ENCODE measurements around the gene DNM3.

DNA sequence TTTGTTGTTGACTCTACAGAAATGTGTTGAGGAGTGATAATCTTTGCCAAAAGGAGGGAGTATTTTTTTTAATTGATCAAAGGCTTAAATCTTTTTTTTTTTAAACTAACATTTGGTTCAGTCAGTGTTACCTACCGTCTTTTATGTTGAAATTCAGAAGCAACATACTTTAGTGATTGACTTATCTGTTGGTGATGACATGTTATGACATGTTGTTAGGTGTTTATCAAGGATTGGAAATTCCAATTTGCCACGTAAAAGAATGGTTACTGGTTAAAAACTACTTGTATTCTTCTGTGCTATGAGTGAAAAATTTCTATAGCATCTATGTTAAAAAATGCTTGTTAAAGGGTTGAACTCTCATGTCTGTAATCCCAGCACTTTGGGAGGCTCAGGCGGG lies 61.2 kb downstream of the DNM3 start:
- TF ChIP-seq, protein P1, sequence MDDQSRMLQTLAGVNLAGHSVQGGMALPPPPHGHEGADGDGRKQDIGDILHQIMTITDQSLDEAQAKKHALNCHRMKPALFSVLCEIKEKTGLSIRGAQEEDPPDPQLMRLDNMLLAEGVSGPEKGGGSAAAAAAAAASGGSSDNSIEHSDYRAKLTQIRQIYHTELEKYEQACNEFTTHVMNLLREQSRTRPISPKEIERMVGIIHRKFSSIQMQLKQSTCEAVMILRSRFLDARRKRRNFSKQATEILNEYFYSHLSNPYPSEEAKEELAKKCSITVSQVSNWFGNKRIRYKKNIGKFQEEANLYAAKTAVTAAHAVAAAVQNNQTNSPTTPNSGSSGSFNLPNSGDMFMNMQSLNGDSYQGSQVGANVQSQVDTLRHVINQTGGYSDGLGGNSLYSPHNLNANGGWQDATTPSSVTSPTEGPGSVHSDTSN (CRISPR knock-in tag; IDR thresholded peaks at IDR 0.05), result no peak
- TF ChIP-seq CTCF (tag by site-specific recombination; IDR thresholded peaks at IDR 0.05) (no peak), MZF1 (tag by site-specific recombination; IDR thresholded peaks at IDR 0.05; ENCODE audit: borderline replicate concordance) (no peak), RBAK (tag by site-specific recombination; IDR thresholded peaks at IDR 0.05) (no peak), YY1 (tag by site-specific recombination; IDR thresholded peaks at IDR 0.05) (no peak), TCF7L2 (IDR thresholded peaks at IDR 0.05; ENCODE audit: borderline replicate concordance, low read depth, low read length) (no peak)
- TF ChIP-seq, protein P2, sequence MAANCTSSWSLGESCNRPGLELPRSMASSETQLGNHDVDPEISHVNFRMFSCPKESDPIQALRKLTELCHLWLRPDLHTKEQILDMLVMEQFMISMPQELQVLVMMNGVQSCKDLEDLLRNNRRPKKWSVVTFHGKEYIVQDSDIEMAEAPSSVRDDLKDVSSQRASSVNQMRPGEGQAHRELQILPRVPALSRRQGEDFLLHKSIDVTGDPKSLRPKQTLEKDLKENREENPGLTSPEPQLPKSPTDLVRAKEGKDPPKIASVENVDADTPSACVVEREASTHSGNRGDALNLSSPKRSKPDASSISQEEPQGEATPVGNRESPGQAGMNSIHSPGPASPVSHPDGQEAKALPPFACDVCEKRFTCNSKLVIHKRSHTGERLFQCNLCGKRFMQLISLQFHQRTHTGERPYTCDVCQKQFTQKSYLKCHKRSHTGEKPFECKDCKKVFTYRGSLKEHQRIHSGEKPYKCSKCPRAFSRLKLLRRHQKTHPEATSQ (tag by site-specific recombination; IDR thresholded peaks at IDR 0.05), result no peak
